Right cardiac atrium (tissue), 5 donors: ENCODE measurements around the gene NFYC. TPM values are rescaled to one million over a fixed set of nuclear protein-coding genes. Genes with fewer than 3 reads are reported as not detected.
"Not testable (repeated sequence)": the region's sequence is repeated elsewhere in the genome, so short reads cannot be mapped to it uniquely, and the experiment has no call there.

ENCODE experiments used
- ATAC-seq, 2 donors: fragments of 200-7000 bp; cut with Tn5 transposase; one replicate each; pipeline versions ENCODE4 v1.8.0 to v1.9.1; 2020; ENCODE audit warnings: moderate library complexity in 2 of 2, mild to moderate bottlenecking in 1 of 2
- DNase-seq, 3 donors: peaks; one replicate each; pipeline ENCODE4 v3.0.0-alpha.2; 2020
- H3K27ac ChIP-seq: one replicate; pipeline ENCODE4 v1.5.1; 2013; ENCODE audit warnings: mild to moderate bottlenecking, low read length, control low read depth, moderate library complexity
- H3K27me3 ChIP-seq: one replicate; pipeline ENCODE4 v1.6.1; 2013; ENCODE audit not compliant: control insufficient read depth, insufficient read depth
- H3K4me1 ChIP-seq: one replicate; pipeline ENCODE4 v1.6.1; 2013; ENCODE audit warnings: low read length; ENCODE audit not compliant: control insufficient read depth, insufficient read depth
- H3K4me3 ChIP-seq: one replicate; pipeline ENCODE4 v1.5.1; 2013; ENCODE audit warnings: low read length, control low read depth
- H3K9me3 ChIP-seq: one replicate; pipeline ENCODE4 v1.6.1; 2013; ENCODE audit warnings: low read length; ENCODE audit not compliant: control insufficient read depth
- WGBS: extraction: QIAGEN DNeasy Blood & Tissue Kit; methylation state at CpG from one replicate; pipeline ENCODE4 v1.1.7; 2013; 5-methylcytosine and 5-hydroxymethylcytosine counted together
- intact Hi-C, 4 donors: fragments of 100-400 bp; cut with DNase I; formaldehyde crosslinking; loops; one replicate each; pipeline versions ENCODE4 v1.11.0 to v1.14.0; 2022 to 2023
- polyA plus RNA-seq: library from polyadenylated mRNA; stranded (reverse); fragments of 200-250 nt; gene quantifications from one replicate; pipeline ENCODE4 v1.2.3, GENCODE V29; 2013
- total RNA-seq, 4 donors: library from RNA; stranded (reverse); fragmentation: NEBNext Ultra II Directional; extraction: Animal tissue kit (Norgen Biotek cat#: 25700); gene quantifications; one replicate each; pipeline ENCODE4 v1.2.1, GENCODE V29; 2021
- donor health status: healthy with polysubstance abuse.
- donor health status: DM: no; HTN: yes; CAD: no.
- donor health status: DM: no; HTN: no; CAD: no.
- donor health status: DM: no; HTN: yes; CAD: no; lungs with severe emphysema.
- donor health status: DM: yes; HTN: yes; CAD: no.

Gene NFYC
- total and polyA plus RNA-seq, 5 donors: 63.6 to 82.6 (median 78.0) TPM

DNA sequence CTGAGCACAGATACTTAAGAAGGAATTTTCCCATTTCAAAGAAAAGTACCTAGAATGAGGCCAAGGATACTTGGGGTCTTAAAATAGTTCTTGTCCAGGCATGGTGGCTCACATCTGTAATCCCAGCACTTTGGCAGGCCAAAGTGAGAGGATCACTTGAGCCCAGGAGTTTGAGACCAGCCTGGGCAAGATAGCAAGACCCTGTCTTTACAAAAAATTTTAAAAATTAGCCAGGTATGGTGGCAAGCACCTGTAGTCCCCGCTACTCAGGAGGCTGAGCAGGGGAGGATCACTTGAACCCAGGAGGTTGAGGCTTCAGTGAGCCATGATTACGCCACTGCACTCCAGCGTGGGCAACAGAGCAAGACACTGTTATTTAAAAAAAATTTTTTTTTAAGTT lies 29.0 kb downstream of the NFYC start:
- Histone ChIP-seq H3K4me1 (peaks cover 5% of the 10 kb centered on the region), H3K4me3 (no peak overlapping the region), H3K9me3 (no peaks in the 10 kb centered on the region), H3K27ac (no peak overlapping the region), H3K27me3 (no peaks in the 10 kb centered on the region)
- intact Hi-C loops: no loop called here
- DNase-seq (no peak), ATAC-seq (no peak)
- WGBS: 95% methylated on average over 3 of the region's 3 CpGs

DNA sequence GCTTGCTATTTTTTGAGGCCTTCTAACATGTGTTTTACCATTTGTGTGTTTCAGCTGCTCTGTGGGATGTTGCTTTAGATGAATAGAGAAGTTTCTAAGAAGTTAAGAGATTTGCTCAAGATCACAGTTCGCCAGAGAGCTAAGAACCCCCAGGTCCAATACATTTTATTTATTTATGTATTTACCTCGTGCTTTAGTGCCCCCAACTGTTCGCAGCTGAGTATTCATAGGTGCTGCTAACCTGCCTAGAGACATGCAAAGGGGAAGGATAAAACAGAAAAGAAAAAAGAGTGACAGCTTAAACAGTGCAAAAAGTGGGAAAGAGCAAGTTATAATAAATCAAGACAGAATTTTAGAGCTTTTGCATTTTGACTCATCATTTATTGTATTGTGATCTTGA lies 31.1 kb downstream of the NFYC start:
- WGBS: 77% methylated on average over 3 of the region's 3 CpGs
- no peak for DNase-seq
- H3K4me3 ChIP-seq: no peak overlapping the region
- H3K4me1 ChIP-seq: peaks cover 5% of the 10 kb centered on the region
- no peaks in the 10 kb centered on the region for H3K9me3 ChIP-seq
- intact Hi-C loops: no loop called here
- no peaks in the 10 kb centered on the region for H3K27me3 ChIP-seq
- no peak overlapping the region for H3K27ac ChIP-seq
- no peak for ATAC-seq

DNA sequence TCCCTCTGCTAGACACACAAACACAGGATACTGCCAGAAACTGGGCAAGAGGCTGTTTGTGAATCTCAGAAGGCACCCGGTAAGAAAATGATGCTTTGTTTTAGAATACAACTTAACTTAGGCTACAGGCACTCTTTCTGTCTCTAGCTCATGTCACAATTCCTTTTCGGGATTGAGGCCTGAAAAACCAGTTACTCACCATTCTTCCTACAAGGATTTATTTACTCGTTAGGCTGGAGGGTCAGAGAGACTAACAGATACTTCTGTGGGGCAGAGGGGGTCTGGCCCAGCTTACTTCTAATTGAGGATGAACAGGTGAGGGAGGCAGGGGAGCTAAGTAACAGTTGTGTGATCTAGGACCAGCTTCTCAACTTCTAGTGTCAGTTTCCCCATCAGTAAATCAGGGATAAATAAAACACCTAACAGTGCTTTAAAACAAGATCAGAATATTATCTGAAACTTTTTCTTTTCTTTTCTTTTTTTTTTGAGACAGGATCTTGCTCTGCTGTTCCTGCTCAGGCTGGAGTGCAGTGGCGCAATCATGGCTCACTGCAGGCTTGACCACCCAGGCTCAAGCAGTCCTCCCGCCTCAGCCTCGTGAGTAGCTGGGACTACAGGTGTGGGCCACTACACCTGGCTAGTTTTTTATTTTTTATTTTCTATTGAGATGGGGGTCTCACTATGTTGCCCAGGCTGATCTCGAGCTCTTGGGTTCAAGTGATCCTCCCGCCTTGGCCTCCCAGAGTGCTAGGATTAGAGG lies 31.9 kb downstream of the NFYC start:
- H3K27ac ChIP-seq: no peak overlapping the region
- WGBS: 86% methylated on average over 8 of the region's 8 CpGs
- no peak for DNase-seq
- H3K4me1 ChIP-seq: peaks cover 5% of the 10 kb centered on the region
- H3K9me3 ChIP-seq: no peaks in the 10 kb centered on the region
- intact Hi-C loops: no loop called here
- H3K27me3 ChIP-seq: no peaks in the 10 kb centered on the region
- ATAC-seq: no peak
- no peak overlapping the region for H3K4me3 ChIP-seq

DNA sequence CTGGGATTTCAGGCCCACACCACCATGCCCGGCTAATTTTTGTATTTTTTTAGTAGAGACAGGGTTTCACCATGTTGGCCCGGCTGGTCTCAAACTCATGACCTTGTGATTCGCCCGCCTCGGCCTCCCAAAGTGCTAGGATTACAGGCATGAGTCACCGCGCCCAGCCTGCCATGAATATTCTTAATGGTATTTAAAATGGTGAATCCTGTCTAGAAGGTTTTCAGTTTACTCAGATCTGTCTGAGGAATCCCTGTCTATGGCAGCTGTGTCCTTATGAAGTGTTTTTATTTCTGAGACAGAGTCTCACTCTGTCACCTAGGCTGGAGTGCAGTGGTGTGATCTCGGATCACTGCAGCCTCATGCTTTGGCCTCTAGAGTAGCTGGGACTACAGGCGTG lies 36.2 kb downstream of the NFYC start:
- H3K27me3 ChIP-seq, H3K27ac ChIP-seq, intact Hi-C loops, H3K9me3 ChIP-seq, H3K4me3 ChIP-seq, ATAC-seq, DNase-seq, H3K4me1 ChIP-seq: not testable (repeated sequence)
- WGBS: 96% methylated on average over 9 of the region's 9 CpGs

DNA sequence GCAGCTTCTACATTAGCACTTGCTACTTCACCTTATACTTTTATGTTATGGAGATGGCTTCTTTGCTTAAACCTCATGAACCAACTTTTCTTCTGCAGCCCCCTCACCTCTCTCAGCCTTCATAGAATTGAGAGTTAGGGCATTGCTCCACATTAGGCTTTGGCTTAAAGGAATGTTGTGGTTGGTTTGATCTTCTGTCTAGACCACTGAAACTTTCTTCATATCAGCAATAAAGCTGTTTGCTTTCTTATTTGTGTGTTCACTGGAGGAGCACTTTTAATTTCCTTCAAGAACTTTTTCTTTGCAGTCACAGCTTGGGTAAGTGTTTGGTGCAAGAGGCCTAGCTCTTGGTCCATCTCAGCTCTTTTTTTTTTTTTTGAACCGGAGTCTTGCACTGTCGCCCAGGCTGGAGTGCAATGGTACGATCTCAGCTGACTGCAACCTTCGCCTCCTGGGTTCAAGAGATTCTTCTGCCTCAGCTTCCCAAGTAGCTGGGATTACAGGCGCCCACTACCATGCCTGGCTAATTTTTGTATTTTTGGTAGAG lies 37.9 kb downstream of the NFYC start:
- ATAC-seq, H3K4me1 ChIP-seq, intact Hi-C loops, H3K4me3 ChIP-seq, DNase-seq, H3K27me3 ChIP-seq, H3K9me3 ChIP-seq, H3K27ac ChIP-seq: not testable (repeated sequence)
- WGBS: 92% methylated on average over 5 of the region's 5 CpGs

DNA sequence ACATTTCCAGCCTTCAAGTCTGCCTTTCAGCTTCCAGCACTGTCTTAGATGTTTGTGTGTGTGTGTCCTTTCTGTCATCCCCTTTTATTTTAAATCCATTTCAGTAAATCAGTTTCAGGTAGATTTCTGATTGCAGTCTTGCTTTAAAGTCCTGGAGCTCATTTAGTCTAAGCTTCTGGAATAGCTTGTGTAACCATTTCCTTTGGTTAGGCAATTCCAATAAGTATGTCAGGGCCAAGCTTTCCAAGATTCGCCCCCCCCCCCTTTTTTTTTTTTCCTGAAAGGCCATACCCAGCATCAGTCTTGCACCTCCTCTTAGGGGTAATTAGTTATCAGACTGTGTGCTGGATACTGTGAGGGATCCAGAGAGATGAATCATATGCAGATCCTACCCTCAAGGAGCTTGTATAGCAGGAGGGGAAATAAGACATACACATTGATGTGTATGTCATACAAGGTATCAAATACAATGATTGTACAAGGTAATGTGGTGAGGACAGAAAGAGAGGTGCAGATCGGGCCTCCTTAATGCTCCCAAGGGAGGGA lies 41.3 kb downstream of the NFYC start:
- ATAC-seq (no peak), DNase-seq (no peak)
- Histone ChIP-seq H3K4me1 (peaks cover 1% of the 10 kb centered on the region), H3K27ac (peak overlapping the region; percentile 4), H3K27me3 (no peaks in the 10 kb centered on the region), H3K4me3 (no peak overlapping the region), H3K9me3 (no peaks in the 10 kb centered on the region)
- intact Hi-C loops: no loop called here
- 81% methylated on average over 2 of the region's 2 CpGs for WGBS

DNA sequence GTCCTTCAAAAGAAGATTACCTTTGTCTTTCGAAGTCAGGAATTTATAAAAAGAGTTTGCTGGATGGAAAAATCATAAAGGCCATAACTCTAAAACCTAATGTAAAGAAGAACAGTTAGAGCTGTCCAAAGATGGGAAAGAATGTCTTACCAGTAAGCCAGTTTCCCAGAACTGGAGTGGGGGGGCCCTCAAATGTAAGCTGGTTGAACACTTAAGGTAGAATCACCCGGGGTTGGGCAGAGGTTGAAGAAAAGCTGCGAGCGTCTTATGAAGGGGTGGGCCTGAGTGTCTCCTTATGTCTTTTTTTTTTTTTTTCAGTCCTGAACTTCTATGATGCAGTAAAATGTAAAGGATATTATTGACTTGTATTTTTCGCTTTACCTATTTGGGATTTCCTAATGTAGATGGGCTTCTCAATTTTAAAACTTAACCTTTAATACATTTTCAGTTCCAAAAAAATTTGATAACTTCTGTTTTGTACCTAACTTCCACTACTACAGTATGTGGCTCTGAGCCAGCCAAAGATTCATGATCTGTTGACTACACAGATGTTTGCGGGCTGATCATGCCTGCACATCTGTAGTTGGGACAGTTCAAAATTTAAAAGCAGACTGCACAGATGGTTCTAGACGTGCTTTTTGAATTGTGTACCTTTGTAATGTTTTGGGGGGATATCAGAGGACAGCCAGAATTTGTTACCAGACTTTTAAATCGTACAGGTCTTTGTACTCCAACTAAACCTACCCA lies 43.6 kb downstream of the NFYC start:
- H3K9me3 ChIP-seq: no peaks in the 10 kb centered on the region
- no peaks in the 10 kb centered on the region for H3K27me3 ChIP-seq
- WGBS: 89% methylated on average over 8 of the region's 8 CpGs
- no peak overlapping the region for H3K4me3 ChIP-seq
- intact Hi-C loops: no loop called here
- H3K4me1 ChIP-seq: peaks cover 3% of the 10 kb centered on the region
- H3K27ac ChIP-seq: peak overlapping the region; percentile 52
- DNase-seq (no peak), ATAC-seq (no peak)

DNA sequence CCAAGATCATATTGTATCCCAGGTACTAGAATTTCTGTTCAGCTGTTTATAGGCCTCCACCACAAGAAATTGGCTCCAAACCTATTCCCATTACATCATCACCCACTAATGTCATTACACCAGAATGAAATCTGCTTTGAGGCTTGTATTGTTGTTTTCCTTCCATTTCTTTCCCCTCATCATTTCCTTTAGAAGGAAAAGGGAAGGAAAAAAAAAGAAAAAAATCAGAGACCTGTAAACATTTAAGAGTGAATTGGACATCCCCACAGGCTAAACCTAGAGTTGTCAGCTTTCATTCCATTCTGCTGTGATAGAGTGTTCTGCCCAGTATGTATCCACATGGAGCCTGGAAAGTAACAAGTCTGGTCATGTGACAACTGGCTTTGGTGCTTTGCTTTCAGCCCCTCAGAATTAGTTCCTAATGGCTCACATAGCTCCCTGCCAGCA lies 44.6 kb downstream of the NFYC start:
- Histone ChIP-seq H3K4me3 (no peak overlapping the region), H3K27ac (no peak overlapping the region), H3K27me3 (no peaks in the 10 kb centered on the region), H3K9me3 (no peaks in the 10 kb centered on the region), H3K4me1 (peaks cover 3% of the 10 kb centered on the region)
- intact Hi-C loops: no loop called here
- ATAC-seq (peak; percentile 46 to 53), DNase-seq (no peak)

DNA sequence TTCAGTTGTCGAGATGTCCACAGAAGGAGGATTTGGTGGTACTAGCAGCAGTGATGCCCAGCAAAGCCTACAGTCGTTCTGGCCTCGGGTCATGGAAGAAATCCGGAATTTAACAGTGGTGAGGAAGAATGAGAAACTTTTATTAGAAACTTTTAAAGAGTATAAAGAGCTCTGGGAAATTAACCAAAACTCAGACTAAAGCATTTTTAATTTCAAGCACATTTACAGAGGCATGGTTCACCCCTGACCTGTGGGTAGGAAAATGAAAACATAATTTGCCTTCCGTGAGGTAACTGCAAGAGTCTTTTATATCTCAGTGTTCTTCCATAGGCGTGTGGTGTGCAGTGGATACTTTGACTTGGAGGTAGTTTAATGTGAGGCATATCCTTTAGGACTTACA lies 47.3 kb downstream of the NFYC start:
- no peaks in the 10 kb centered on the region for H3K9me3 ChIP-seq
- intact Hi-C loops: no loop called here
- DNase-seq (no peak), ATAC-seq (no peak)
- H3K27ac ChIP-seq: no peak overlapping the region
- H3K4me1 ChIP-seq: peaks cover 3% of the 10 kb centered on the region
- no peaks in the 10 kb centered on the region for H3K27me3 ChIP-seq
- WGBS: 80% methylated on average over 6 of the region's 6 CpGs
- no peak overlapping the region for H3K4me3 ChIP-seq

DNA sequence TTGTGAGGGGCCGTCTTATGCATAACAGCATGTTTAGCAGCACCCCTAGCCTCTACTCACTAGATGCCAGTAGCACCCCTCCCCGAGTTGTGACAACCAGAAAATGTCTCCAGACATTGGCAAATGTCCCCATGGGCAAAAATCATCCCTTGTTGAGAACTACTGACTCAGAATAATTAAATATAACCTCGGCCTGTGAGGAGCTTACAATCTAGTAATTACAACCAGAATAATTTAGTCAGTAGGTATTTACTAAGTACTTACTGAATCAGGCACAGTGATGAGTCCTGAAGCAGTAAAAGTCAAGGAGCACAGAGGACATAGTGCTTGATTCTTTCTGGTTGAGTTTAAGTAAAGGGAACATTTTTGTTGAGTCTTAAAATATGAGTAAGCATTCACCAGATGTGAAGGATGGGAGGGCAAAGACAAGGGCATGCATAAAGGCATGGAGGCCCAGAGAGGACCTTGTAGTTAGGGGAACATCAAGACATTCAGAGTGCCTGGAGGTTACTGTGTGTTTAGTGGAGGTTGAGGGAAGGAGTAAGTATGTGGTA lies 48.0 kb downstream of the NFYC start:
- no peaks in the 10 kb centered on the region for H3K9me3 ChIP-seq
- ATAC-seq (no peak), DNase-seq (no peak)
- no peaks in the 10 kb centered on the region for H3K27me3 ChIP-seq
- intact Hi-C loops: no loop called here
- 87% methylated on average over 3 of the region's 3 CpGs for WGBS
- no peak overlapping the region for H3K4me3 ChIP-seq
- peaks cover 3% of the 10 kb centered on the region for H3K4me1 ChIP-seq
- H3K27ac ChIP-seq: peak overlapping the region; percentile 6
